H4 (cell line): Measurements from ENCODE around the gene MUC6. TPM values are rescaled to one million over a fixed set of nuclear protein-coding genes. Genes with fewer than 3 reads are reported as not detected.

Source experiments
- DNase-seq: peaks from one replicate; pipeline ENCODE4 v3.0.0-alpha.2; 2015; ENCODE audit warnings: low spot score
- total RNA-seq: library from RNA; depleted of rRNA; stranded (reverse); fragments of >200 nt; shearing (Covaris generic); gene quantifications from 2 replicates; pipeline ENCODE4 v1.2.3, GENCODE V29; 2014

Gene MUC6
- total RNA-seq, 1 experiment from 2014 or later, result not detected

GRCh38 chr11:1072116-1072820 is 35.8 kb upstream of the MUC6 start:
- peak; percentile 43 for DNase-seq

DNA sequence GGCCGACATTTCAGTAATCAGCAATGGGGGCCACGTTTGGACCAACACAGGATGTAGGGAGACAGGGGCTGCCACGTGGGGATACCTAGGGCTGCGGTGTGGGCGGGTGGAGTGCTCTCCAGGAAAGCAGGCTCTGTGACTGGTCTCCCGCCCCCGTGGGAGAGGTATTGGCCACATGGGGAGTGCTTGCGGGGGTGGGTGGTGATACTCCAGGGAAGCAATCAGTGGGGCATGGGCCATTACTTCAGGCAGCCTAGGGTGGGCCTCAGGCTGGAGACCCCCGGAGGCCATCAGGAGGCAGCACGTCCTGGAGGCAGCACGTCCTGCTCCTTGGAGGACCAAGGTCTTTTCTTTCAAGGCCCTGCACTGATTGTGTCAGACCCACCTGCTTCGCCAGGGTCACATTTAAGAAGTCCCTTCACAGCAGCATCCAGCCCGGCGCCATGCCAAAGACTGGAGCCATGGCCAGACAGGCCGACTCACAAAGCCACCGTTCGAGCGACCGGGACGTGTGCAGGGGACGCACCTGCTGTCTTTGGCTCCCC is 35.1 kb upstream of the MUC6 start:
- no peak for DNase-seq

DNA sequence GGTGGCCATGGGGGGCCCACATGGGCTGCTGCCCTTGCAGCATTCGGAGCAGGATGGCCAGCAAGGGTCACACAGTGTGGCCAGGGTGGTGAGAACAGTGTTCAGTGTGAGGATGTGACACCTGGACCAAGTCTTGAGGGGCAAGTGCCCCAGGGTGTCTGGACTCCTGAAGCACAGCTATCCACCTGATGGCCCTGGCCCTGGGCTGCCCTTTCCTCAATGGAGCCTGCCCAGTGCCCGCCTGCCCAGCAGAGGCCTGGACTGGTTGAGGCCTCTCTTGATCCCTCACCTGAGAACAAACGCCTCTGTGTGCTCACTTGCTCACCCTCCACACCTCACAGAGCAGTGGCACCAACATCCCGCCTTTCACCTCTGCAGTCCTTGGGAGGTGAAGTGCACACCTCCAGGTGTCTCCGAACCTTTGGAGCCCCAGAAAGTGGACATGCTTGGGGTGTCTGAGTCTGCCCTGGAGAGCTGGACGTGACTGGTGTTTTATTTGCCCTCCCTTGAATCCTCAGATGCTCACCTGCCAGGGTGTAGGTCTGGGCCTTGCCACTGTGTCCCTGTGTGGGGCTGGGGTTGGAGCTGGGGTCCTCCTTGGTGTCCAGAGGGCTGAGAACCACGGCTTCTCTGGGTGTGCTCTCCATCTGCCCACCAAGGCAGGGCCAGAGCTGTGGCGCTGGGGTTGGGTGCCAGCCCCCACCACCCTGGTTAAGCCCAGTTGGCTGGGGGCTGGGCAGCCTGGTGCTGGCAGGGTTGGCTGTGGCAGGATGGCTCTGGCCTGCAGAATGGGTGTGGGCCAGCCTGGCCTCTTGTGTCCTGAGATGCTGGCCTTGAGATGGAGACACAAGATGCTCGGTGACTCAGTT is 34.3 kb upstream of the MUC6 start:
- DNase-seq, result no peak

- no peak for DNase-seq
Observed at GRCh38 chr11:1069740-1070139, 33.2 kb upstream of the MUC6 start.

DNA sequence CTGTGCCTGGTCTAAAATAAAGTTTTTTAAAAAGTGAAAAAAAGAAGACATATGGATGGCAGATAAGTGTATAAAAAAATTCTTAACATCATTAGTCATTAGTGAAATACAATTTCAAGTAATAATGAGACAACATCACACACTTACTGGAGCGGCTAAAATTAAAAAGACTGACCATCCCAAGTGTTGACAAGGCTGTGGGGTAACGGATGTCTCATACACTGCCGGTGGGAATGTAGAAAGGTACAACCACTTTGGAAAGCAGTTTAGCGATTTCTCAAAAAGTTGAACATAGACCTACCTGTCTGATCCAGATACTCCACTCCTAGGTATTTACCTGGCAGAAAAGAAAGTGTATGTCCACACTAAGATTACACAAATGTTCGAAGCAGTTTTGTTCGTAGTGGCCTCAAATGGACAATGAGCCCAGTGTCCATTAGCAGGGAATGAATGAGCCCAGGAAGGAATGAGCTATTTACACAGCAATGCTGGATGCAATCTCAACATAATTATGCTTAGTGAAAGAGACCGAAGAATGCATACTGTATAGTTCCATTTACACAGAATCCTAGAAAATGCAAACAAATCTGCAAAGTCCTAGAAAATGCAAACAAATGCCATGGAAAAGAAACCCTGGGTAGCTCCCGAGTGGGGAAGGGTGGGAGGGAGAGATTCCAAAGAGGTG is 31.4 kb upstream of the MUC6 start:
- DNase-seq, result no peak

- no peak for DNase-seq
Observed at GRCh38 chr11:1064167-1064566, 27.6 kb upstream of the MUC6 start.

DNA sequence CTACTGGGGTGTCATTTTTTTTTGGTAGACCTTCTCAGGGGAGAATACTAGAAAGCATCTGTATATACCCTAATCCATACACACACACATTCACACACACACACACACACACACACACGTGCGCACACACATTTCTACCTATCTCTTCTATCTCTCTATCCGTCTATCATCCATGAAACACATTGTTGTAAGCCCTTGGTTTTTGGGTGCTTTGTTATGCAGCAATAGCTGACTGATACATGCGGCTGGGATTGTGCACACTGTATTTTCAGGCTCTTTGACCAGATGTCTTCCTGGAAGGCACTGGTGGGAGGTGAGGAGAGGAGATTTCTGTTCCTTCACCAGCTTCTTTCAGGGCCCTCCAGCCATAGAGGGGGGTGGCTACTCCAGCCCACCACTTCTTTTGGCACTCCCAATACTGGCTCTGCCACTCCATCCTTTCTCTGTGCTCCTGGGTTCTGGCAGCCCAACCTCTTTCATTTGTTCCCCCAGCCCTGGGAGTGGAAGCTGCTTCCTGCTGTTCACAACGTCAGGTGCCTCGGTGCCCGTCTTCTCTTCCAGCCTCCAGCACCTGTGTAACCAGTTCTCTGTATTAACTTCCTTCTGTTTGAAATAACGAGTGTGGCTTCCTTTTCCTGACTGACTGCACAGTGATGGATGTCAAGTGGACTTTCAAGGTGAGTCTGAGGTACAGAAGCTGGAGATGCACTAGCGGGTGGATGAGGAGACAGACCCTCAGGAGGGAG is 25.7 kb upstream of the MUC6 start:
- DNase-seq, result no peak

- peak; percentile 62 for DNase-seq
Observed at GRCh38 chr11:1060852-1061616, 24.5 kb upstream of the MUC6 start.

DNA sequence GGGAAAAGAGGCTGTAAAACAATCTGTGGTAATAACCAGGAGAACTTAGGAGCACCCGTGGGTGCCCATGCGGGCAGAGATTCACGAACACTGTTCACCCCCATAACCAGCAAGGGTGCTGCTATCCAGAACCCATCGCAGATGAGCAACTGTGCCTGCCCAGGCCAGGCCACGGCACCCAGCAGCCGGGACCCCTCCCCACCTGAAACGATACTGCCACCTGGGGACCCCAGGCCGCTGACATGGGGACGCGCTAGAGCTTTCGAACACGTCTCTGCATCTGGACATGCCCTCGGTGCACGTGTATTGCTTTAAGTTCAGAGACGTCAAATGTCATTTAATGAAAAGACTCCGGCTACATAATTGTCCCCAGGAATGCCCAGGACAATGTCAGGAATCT is 23.9 kb upstream of the MUC6 start:
- no peak for DNase-seq

DNA sequence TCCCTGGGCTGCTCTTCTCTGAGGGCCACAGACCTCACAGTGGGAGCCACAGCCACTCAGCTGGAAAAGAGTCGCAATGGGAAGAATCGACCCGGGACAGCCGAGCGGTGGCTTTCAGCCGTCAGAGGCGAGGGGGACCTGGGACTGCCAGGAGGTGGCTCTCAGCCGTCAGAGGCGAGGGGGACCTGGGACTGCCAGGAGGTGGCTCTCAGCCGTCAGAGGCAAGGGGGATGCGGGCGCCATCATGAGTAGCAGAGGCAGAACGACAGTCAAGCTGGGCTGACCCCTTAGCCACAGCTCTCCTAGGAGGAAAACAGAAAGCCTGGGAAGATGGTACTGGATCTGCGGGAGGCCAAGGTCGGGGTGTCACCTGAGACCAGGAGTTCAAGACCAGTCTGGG is 23.2 kb upstream of the MUC6 start:
- no peak for DNase-seq

DNA sequence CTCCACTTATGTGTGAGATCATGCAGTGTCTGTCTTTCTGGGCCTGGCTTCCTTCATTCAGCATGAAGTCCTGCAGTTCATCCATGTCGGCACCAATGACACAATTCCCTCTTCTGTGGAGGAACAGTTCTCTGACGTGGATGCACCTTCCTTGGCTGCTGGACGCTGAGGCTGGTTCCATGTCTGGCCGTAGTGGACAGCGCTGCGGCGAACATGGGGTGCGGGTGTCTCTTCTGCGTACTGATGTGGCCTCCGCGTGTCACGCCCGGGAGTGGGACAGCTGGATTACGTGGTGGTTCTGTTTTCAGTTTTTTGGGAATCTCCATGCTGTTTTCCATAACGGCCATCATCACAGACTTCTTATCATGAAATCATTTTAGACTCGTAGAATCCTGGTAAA is 21.3 kb upstream of the MUC6 start:
- no peak for DNase-seq

- no peak for DNase-seq
Observed at GRCh38 chr11:1055990-1056771, 19.7 kb upstream of the MUC6 start.

- DNase-seq, result no peak
Observed at GRCh38 chr11:1055109-1055703, 18.7 kb upstream of the MUC6 start.

GRCh38 chr11:1054143-1055108 is 17.9 kb upstream of the MUC6 start:
- no peak for DNase-seq

DNA sequence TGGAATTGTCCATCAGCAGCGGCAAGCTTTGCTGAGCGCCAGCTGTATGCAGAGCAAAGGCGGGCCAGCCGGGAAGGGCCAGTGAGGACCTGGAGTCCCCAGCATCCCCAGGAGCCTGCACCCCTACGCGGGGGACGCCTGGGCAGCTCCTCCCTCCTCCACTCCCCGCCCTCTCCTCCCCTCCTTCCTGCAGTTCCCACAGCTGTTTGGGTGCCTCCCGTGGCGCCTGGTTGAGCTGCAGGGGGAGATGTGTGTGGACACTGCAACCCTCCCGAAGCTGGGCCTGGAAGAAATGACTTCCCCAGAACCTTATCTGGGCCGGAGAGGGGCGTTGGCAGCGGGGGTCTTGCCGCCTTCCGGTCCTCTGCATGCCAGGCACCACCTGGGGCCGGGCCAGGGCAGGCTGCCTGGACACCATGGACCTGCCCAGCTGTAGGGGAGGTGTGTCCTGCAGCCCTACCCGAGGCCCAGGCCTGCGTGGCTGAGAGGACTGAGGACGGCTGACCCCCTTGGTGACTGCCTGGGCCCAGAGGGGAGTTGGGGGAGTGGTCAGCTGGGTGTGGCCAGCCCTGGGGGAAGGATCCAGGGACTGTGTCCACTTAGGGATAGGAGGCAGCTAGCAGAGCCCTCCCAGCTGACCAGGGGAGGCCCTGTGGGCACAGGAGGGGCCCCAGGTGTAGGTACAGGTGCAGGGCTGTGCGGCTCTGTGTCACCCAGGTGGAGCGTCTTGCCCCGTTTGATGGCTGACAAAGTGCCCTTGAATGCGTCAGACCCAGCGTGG is 16.8 kb upstream of the MUC6 start:
- DNase-seq, result no peak

- no peak for DNase-seq
Observed at GRCh38 chr11:1052133-1053011, 15.9 kb upstream of the MUC6 start.
